Gastroesophageal sphincter (tissue), 4 donors: Measurements from ENCODE around the gene IMP3. TPM values are rescaled to one million over a fixed set of nuclear protein-coding genes. Genes with fewer than 3 reads are reported as not detected.

Source experiments
- ATAC-seq: fragments of 150-250 bp; one replicate; pipeline ENCODE4 v1.9.1; 2016; ENCODE audit warnings: mild to moderate bottlenecking, moderate library complexity
- H3K27ac ChIP-seq, 4 donors: fragments of 200-600 bp; sonication (generic) in 3 of 4; 1 replicate in 3 of 4; 2 replicates in 1 of 4; pipeline ENCODE4 v1.5.1; 2016 to 2019
- H3K27me3 ChIP-seq: fragments of 200-600 bp; sonication (generic); one replicate; pipeline ENCODE4 v1.5.1; 2019
- H3K36me3 ChIP-seq, 2 donors: fragments of 200-600 bp; sonication (generic); one replicate each; pipeline ENCODE4 v1.5.1; 2019; ENCODE audit warnings: control low read depth in 1 of 2
- H3K4me1 ChIP-seq, 3 donors: fragments of 200-600 bp; sonication (generic); 1 replicate in 2 of 3; 2 replicates in 1 of 3; pipeline ENCODE4 v1.5.1; 2016 to 2019; ENCODE audit warnings: control low read depth in 2 of 3
- H3K4me3 ChIP-seq, 2 donors: fragments of 200-600 bp; sonication (generic); one replicate each; pipeline ENCODE4 v1.5.1; 2019; ENCODE audit warnings: mild to moderate bottlenecking in 1 of 2, moderate library complexity in 1 of 2
- H3K9me3 ChIP-seq, 3 donors: fragments of 200-600 bp; sonication (generic); one replicate each; pipeline ENCODE4 v1.5.1; 2017 to 2019; ENCODE audit warnings: control low read depth in 2 of 3
- EP300 ChIP-seq: sonication (generic); formaldehyde crosslinking; IDR thresholded peaks from one replicate; pipeline ENCODE4 v1.6.1; 2017; ENCODE audit warnings: antibody characterized with exemption, mild to moderate bottlenecking
- POLR2A ChIP-seq, 2 donors: fragments of 450-650 bp; IDR thresholded peaks; one replicate each; pipeline ENCODE4 v1.6.1; 2017; ENCODE audit warnings: antibody characterized with exemption in 2 of 2, mild to moderate bottlenecking in 2 of 2, moderate library complexity in 1 of 2
- POLR2AphosphoS5 ChIP-seq: sonication (generic); formaldehyde crosslinking; IDR thresholded peaks from one replicate; pipeline ENCODE4 v1.6.1; 2017; ENCODE audit warnings: antibody characterized with exemption
- WGBS, 2 donors: methylation state at CpG; one replicate each; pipeline ENCODE4 v1.1.5; 2018; ENCODE audit warnings: low coverage in 1 of 2; 5-methylcytosine and 5-hydroxymethylcytosine counted together
- total RNA-seq, 4 donors: library from RNA; depleted of rRNA; stranded (reverse); fragments of >200 nt; gene quantifications; one replicate each; pipeline ENCODE4 v1.1.0, GENCODE V29; 2016
- TF ChIP-seq, protein P1 (sequence below), 4 experiments: fragments of 200-600 bp in 2 of 4; fragments of 450-650 bp in 2 of 4; sonication (generic) in 1 of 4; IDR thresholded peaks; one replicate each; pipeline ENCODE4 v1.5.1; 2017 to 2019; ENCODE audit warnings: antibody characterized with exemption in 4 of 4, mild to moderate bottlenecking in 2 of 4, moderate library complexity in 2 of 4

IMP3 gene
- total RNA-seq, 4 donors from 2014 or later = 72.8 to 94.9 (median 85.5) TPM

DNA sequence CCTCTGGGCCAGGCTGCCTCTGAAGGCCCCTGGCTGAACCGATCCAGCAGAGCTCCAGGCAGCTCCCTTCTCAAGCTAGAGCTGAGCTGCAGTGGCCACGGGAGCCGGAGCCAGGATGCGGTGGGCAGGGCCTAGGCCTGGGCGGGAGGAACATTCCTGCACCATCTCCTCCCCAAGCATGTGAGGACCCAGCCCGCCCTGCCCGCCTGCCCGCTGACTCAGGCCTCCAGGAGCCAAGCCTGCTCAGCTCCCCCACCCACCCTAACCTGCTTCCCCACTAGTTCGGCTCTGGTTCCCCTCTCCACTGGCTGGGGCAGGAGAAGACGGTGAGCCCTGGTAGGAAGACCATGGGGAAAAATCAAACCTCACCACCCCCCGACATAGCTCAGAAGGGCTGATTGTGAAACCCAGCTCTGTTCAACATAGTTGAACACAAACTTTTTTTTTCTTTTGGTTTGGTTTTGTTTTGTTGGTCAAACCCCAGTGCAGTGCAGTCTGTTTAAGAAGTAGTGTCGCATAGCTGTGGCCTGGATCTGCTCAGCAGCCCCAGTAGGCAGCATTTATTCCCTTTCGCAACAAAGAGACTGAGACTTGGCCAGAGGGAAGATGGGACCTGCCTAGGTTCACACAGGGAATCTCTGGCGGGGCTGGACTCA is 21.2 kb upstream of the IMP3 start:
- H3K36me3 ChIP-seq = peaks cover 0 to 50% of the 10 kb centered on the region in 2 donors
- H3K4me3 ChIP-seq = peak overlapping the region in 1 of 2 donors; percentile 18
- peak overlapping the region; percentile 85 to 91 (median 88) for H3K27ac ChIP-seq
- H3K4me1 ChIP-seq = peaks cover 5 to 64% (median 37%) of the 10 kb centered on the region in 3 donors
- 33 to 44% methylated on average over 3 to 6 of the region's 14 CpGs for WGBS, 2 donors
- peak; percentile 95 for ATAC-seq
- TF ChIP-seq EP300 = no peak
- TF ChIP-seq POLR2A (IDR thresholded peaks at IDR 0.05) = peak; percentile 43 to 44
- TF ChIP-seq POLR2AphosphoS5 = peak; percentile 76
- TF ChIP-seq, protein P1, sequence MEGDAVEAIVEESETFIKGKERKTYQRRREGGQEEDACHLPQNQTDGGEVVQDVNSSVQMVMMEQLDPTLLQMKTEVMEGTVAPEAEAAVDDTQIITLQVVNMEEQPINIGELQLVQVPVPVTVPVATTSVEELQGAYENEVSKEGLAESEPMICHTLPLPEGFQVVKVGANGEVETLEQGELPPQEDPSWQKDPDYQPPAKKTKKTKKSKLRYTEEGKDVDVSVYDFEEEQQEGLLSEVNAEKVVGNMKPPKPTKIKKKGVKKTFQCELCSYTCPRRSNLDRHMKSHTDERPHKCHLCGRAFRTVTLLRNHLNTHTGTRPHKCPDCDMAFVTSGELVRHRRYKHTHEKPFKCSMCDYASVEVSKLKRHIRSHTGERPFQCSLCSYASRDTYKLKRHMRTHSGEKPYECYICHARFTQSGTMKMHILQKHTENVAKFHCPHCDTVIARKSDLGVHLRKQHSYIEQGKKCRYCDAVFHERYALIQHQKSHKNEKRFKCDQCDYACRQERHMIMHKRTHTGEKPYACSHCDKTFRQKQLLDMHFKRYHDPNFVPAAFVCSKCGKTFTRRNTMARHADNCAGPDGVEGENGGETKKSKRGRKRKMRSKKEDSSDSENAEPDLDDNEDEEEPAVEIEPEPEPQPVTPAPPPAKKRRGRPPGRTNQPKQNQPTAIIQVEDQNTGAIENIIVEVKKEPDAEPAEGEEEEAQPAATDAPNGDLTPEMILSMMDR (IDR thresholded peaks at IDR 0.05) = peak in 1 of 4 experiments; percentile 10
- H3K27me3 ChIP-seq = no peaks in the 10 kb centered on the region
- no peaks in the 10 kb centered on the region for H3K9me3 ChIP-seq

DNA sequence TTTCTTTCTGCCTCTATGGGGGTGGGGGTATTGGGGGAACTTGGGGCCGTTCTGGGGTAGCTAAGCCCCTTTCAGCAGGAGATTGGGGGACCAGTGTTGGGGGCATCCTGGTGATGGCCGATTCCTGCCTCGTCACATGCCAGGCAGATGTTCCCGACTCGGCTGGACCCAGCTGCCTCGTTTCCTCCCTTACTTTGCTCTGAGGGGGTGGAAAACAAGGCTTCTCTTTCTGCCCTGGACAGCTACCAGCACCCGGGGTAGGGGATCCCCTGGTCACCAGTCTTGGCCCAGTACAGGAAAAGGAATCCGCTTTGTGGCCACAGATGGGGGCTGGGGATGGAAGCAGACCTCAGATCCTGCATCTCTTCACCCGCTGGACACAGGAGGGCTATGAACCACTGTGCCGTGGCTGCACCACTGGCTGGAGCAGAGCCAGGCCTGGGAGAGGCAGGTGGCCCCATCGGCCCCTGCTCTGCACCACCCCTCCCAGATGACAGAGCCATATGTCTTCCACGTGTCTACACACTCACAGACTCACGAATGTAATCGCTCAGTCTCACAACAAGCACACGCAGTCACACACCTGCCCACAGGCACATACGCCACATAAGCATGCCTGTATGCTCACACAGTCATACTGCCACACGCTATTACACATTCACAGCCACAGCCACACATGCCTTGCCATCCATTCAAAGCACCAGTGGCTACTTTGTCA is 20.1 kb upstream of the IMP3 start:
- peak overlapping the region; percentile 85 to 91 (median 88) for H3K27ac ChIP-seq
- peaks cover 5 to 70% (median 36%) of the 10 kb centered on the region in 3 donors for H3K4me1 ChIP-seq
- no peaks in the 10 kb centered on the region for H3K27me3 ChIP-seq
- H3K4me3 ChIP-seq = no peak overlapping the region
- H3K9me3 ChIP-seq = no peaks in the 10 kb centered on the region
- no peak for TF ChIP-seq POLR2A (IDR thresholded peaks at IDR 0.05)
- TF ChIP-seq POLR2AphosphoS5 = no peak
- peaks cover 0 to 60% of the 10 kb centered on the region in 2 donors for H3K36me3 ChIP-seq
- 70 to 89% methylated on average over 3 to 10 of the region's 17 CpGs for WGBS, 2 donors
- no peak for ATAC-seq

DNA sequence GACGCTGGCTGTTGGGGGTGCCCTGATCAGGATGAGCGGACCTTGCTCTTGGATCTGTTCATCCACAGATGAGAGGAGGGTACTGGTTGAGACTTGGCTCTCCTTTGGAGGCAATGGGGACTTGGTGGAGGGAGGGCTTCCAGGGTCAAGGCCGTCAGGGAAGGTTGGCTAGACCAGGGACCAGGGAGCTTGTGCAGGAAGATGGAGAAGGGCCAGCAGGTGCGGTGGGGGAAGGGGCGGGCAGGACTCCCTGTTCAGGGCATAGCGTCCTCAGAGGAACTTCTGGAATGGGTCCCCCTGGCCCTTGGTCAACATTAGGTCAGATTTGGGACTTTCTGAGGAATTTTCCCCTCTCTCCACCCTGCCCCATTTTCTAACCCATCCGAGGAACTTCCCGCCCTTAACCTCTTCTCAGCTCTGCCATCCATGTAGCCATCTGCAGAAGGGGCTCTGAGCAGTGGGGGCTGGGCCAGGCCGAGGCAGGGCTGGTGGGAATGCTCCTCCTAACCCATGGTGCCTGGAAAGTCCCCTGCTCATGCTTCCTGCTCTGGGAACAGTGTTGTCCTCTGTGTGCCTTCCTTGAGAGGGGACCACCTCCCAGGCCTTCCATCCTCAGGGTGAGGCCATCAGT is 19.2 kb upstream of the IMP3 start:
- no CpG with 5 or more reads among the region's 9 CpGs for WGBS, 2 donors
- H3K4me1 ChIP-seq = peaks cover 5 to 79% (median 44%) of the 10 kb centered on the region in 3 donors

DNA sequence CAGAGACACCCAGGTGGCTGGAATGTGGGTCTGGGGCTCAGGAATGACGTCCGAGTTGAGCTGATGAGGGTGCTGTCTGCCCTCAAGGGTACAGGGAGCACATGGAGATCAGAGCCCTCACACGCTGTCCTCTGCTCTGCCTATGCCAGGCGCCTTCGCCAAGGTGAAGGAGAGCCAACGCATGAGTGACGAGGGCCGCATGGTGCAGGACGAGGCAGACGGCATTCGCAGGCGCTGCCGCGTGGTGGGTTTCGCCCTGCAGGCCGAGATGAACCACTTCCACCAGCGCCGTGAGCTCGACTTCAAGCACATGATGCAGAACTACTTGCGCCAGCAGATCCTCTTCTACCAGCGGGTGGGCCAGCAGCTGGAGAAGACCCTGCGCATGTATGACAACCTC is 16.8 kb upstream of the IMP3 start:
- H3K36me3 ChIP-seq = peaks cover 0 to 69% of the 10 kb centered on the region in 2 donors

More for the DNA sequence above, 19.2 kb upstream of the IMP3 start:
- H3K4me3 ChIP-seq = no peak overlapping the region
- H3K27ac ChIP-seq = peak overlapping the region in 3 of 4 donors; percentile 85 to 91 (median 86)
- ATAC-seq = no peak
- peaks cover 0 to 68% of the 10 kb centered on the region in 2 donors for H3K36me3 ChIP-seq
- H3K9me3 ChIP-seq = no peaks in the 10 kb centered on the region
- no peaks in the 10 kb centered on the region for H3K27me3 ChIP-seq
- TF ChIP-seq POLR2AphosphoS5 = no peak
- TF ChIP-seq EP300 = no peak
- TF ChIP-seq POLR2A (IDR thresholded peaks at IDR 0.05) = no peak
- TF ChIP-seq, protein P1 (IDR thresholded peaks at IDR 0.05) = no peak

More for the DNA sequence above, 16.8 kb upstream of the IMP3 start:
- Histone ChIP-seq H3K4me1 (peaks cover 5 to 95% (median 64%) of the 10 kb centered on the region in 3 donors), H3K27ac (no peak overlapping the region), H3K9me3 (no peaks in the 10 kb centered on the region), H3K27me3 (no peaks in the 10 kb centered on the region), H3K4me3 (no peak overlapping the region)
- TF ChIP-seq EP300 (no peak), POLR2AphosphoS5 (no peak), POLR2A (IDR thresholded peaks at IDR 0.05) (no peak)
- TF ChIP-seq, protein P1 (IDR thresholded peaks at IDR 0.05) = no peak
- ATAC-seq = no peak
- WGBS, 2 donors = 96% methylated on average over 11 of the region's 22 CpGs; no CpG with 5 or more reads in 1 of the 2 donors
